Fibroblast of the aortic adventitia (primary cell): ENCODE results near the gene NAXE. TPM values are rescaled to one million over a fixed set of nuclear protein-coding genes. Genes with fewer than 3 reads are reported as not detected.

Experiments
- DNase-seq: peaks from one replicate; pipeline ENCODE4 v3.0.0-alpha.2; 2010; ENCODE audit warnings: low read depth
- H3K4me3 ChIP-seq: 2 replicates; pipeline ENCODE4 v1.5.1; 2011; ENCODE audit warnings: low read depth, mild to moderate bottlenecking, control low read depth, low read length, moderate library complexity
- total RNA-seq: library from RNA; depleted of rRNA; stranded (reverse); fragments of >200 nt; gene quantifications from 2 replicates; pipeline ENCODE4 v1.2.3, GENCODE V29; 2012; ENCODE audit warnings: low replicate concordance
- TF ChIP-seq, protein P1 (sequence below): IDR thresholded peaks from 2 replicates; pipeline ENCODE4 v1.5.1; 2011; ENCODE audit warnings: mild to moderate bottlenecking, low read length, control low read depth, inconsistent platforms; ENCODE audit not compliant: insufficient read depth

Gene NAXE
- total RNA-seq, 1 donor: 64.2 TPM

DNA sequence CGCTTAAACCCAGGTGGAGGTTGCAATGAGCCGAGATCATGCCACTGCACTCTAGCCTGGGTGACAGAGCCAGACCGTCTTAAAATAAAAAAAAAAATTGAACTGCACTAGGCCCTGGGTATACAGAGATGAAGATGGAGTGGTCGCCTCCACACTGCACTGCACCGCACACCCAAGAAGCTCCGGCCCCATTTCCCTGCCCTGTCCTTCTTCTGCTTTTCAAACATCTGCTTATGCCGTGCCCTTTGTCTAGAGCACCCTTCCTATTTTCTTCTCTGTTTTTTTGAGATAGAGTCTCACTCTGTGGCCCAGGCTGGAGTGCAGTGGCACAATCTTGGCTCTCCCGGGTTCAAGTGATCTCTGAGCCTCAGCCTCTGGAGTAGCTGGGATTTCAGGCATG lies 36.6 kb upstream of the NAXE start:
- no peak overlapping the region for H3K4me3 ChIP-seq
- TF ChIP-seq, protein P1, sequence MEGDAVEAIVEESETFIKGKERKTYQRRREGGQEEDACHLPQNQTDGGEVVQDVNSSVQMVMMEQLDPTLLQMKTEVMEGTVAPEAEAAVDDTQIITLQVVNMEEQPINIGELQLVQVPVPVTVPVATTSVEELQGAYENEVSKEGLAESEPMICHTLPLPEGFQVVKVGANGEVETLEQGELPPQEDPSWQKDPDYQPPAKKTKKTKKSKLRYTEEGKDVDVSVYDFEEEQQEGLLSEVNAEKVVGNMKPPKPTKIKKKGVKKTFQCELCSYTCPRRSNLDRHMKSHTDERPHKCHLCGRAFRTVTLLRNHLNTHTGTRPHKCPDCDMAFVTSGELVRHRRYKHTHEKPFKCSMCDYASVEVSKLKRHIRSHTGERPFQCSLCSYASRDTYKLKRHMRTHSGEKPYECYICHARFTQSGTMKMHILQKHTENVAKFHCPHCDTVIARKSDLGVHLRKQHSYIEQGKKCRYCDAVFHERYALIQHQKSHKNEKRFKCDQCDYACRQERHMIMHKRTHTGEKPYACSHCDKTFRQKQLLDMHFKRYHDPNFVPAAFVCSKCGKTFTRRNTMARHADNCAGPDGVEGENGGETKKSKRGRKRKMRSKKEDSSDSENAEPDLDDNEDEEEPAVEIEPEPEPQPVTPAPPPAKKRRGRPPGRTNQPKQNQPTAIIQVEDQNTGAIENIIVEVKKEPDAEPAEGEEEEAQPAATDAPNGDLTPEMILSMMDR: no peak
- DNase-seq: no peak

DNA sequence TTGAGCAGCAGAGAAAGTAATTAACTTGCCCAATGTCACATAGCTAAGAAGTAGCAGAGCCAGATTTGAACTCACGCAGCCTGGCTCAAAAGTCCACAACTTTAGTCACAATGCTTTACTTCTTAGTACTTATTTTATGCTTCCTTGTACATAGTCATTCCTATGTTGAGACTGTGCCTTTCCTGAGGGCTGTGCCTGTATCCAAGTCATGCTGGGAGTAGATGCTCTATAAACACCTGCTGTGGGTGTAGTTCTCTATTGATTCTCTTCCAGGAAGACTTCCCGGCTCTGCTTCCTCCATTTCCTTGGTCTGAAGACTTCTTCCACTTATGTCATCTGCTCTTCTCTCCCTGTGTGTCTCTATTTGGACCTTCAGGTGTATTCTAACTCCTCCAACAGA lies 35.9 kb upstream of the NAXE start:
- TF ChIP-seq, protein P1: no peak
- no peak for DNase-seq
- H3K4me3 ChIP-seq: no peak overlapping the region

DNA sequence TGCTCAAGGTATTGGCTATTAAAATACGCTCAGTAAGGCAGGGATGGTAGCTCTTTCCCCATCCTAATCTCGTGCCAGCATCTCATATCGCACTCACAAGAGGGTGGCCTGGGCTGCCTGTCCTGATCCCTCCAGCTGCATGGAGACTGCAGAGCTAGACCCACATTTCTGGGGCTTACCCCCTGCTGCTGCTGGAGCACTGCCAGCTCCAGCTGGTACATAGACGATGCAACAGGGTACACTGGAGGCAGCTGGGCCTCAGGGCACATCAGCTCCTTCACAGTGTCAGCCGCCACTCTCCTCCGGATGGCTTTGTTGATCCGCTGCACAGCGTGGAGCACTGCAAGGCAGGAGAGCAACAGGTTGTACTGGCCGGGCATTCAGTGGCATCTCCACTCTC lies 35.2 kb upstream of the NAXE start:
- no peak for DNase-seq
- TF ChIP-seq, protein P1: no peak

DNA sequence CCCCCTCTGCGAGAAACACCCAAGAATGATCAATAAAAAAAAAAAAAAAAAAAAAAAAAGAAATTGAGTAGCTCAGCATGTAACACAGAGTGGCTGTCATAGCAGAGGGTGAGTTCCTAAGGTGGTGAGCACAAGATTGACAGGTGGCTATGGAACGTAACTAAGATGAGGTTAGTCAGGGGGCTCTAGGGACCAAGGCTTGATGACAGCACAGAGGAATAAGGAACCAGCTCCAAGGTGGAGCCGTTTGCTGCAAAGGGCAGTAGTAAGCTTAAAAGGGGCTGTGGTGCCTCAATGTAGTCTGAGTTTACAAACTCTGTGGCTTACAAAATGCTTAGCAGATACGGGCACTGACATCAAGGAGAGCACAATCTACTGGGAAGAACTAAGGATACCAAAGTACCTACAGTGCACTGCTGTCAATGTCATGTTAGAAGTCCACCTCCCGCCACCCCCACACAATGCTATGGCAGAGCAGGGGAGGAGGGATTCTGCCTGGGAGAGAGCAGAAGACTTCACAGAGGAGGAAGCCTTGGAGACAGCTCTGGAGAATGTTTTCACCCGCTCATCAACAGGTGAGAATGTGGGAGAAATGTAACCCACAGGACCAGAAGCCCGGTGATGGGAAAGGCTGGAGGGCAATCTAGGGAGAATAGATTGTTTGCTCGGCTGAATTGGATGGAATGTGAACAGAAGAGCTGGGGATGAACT lies 32.3 kb upstream of the NAXE start:
- no peak overlapping the region for H3K4me3 ChIP-seq
- TF ChIP-seq, protein P1: no peak
- no peak for DNase-seq

More for the DNA sequence above, 35.2 kb upstream of the NAXE start:
- no peak overlapping the region for H3K4me3 ChIP-seq

DNA sequence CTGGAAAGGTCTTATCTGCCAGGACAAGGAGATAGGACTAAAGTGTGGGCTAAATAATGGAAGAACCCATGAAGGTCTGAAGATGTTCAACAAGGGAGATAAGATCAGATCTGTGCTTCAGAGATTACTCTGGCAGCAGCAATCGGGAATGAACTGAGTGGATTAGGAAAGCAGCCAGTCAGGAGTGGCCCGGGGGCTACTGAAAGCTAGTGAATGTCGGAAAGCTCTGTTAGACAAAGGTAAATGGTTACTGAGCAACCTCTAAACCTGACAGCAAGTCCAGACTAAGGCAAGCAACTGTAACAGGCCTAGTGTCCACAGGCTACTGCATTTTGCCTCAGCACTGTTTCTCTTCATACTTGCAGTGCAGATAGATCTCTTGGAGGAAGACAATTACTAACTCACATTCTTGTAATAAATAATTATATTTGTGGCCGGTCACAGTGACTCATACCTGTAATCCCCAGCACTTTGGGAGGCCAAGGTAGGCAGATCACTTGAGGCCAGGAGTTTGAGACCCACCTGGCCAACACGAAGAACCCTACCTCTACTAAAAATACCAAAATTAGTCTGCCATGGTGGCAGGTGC lies 31.7 kb upstream of the NAXE start:
- no peak for DNase-seq
- TF ChIP-seq, protein P1: no peak
- H3K4me3 ChIP-seq: no peak overlapping the region

DNA sequence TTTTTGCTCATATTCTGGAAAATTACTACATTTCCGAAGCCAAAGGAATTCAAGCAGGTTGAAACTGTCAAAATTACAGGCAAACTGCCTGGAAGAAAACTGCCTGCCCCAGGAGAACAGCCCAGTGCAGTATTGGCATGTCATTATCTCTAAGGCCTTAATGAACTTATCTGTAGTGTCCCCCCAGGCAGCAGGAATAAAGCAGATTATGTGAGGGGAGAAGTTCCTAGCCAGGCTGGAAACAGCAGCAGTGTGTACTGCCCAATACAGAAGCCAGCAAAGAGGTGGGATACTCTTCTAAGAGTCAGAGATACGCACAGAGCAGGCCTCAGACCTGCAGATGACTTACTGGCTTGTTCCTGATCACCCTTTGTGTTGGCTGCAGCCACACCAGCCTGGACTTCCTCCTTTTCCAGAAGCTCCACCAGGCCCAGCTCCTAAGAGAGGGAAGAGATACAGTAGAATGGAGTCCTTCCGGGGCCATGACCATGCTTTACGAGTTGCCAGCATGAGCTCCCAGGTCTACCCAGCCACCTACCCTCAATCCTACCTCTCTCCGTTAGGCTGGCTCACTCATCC lies 30.9 kb upstream of the NAXE start:
- no peak for DNase-seq
- no peak overlapping the region for H3K4me3 ChIP-seq
- TF ChIP-seq, protein P1: no peak

DNA sequence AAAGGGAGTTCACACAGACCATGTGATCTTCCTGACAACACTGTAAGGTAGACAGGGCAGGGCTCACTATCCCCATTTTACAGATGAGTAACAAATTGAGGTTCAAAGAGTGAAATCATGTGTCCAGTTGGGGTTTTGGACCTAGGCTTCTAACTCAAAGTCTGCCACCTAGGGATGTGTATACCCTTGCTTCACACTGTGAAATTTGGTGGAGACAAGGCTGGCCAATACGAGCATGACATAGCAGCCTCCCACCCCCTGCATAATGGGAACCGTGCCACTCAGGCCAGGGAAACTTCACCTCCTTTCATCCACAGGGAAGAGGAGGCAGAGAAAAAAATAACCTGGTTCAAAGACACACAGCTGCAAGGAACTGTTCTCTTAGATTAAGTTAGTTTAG lies 26.1 kb upstream of the NAXE start:
- TF ChIP-seq, protein P1: no peak
- no peak overlapping the region for H3K4me3 ChIP-seq
- no peak for DNase-seq
